CD4-positive, alpha-beta T cell treated with Interleukin-15 for 1 hour (primary cell): ENCODE measurements around the gene STK31.
"Not testable (repeated sequence)": the region's sequence is repeated elsewhere in the genome, so short reads cannot be mapped to it uniquely, and the experiment has no call there.

Experiments
- DNase-seq: peaks from one replicate; pipeline ENCODE4 v3.0.0-alpha.2; 2020

Gene STK31

DNA sequence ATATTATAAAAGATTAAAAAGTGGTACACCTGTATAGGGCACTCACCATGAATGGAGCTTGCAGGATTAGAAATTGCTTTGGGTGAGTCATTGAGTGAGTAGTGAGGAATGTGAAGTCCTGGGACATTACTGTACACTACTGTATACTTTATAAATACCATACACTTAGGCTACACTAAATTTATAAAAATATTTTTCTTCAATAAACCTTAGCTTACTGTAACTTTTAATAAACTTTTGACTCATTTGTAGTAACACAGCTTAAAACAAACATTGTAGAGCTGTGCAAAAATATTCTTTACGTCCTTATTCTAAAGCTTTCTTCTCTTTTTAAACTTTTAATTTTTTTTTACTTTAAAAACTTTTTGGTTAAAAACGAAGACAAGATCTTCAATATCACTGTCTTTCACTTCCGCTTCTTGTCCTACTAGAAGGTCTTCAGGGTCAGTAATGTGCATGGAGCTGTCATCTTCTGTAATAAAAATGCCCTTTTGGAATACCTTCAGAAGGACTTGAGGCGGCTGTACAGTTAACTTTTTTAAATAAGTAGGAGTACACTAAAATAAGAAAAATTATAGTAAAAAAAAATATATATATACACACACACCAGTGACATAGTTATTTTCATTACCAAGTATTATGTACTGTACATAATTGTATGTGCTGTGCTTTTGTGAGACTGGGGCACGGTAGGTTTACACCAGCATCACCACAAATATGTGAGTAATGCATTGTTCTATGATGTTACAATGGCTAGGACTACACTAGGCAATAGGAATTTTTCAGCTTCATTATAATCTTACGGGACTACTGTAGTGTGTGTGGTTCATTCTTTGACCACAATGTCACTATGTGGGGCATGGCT lies 3.5 kb downstream of the STK31 start:
- no peak for DNase-seq

DNA sequence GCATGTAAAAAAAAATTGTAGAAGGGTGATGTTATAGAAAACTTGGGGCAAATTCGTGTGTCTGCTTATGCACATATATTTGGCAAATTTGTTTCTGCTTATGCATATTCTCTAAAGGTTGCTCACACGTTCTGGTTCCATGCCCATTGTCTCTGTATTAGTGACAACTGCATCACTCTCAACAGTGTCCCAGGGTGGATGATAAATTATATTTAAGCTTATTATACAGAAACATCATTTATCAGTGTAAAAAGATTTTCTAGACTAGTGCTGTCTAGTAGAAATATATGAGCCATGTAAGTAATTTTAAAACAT lies 4.1 kb downstream of the STK31 start:
- no peak for DNase-seq

DNA sequence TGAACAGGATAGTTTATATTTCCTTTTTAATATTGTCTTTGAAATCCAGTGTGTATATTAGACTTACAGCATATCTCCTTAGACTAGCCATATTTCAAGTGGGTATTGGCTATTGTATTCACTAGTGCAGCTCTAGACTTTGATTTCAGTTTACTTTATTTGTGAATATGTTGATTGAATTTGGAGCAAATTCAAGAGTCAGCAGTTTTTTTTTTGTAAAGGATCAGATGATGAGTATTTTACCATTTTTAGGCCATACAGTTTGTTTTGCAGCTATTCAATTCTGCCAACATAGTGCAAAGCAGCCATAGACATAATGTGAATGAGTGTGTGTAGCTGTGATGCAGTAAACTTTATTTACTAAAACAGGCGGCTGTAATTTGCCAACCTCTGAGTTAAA lies 4.6 kb downstream of the STK31 start:
- no peak for DNase-seq

DNA sequence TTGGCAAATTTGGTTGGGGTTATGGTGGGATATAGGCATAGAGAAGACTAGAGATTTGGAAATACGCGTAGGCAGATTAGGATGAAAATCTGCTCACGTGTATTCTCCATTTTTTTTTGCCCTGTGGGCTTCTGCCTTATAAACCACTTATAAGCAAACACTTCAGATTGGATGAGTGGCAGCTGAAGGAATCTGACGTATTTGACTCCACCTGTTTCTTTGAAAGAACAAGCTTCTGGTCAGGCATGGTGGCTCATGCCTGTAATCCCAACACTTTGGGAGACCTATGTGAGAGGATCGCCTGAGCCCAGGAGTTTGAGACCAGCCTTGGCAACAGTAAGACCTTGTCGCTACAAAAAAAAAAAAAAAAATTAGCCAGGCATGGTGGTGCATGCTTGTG lies 5.1 kb downstream of the STK31 start:
- DNase-seq = no peak

DNA sequence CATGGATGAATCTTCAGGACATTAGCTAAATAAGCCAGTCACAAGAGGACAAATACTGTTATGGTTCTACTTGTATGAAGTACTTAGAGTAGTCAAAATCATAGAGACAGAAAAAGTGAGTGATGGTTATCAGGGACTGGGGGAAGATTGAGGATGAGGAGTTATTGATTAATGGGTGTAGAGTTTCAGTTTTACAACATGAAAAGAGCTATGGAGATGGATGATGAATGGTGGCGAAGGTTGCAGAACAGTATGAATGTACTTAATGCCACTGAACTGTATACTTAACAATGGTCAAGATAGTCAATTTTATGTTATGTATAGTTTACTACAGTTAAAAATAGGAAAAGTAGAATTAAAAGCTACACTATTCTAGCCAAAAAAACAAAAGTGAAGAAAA lies 7.8 kb downstream of the STK31 start:
- no peak for DNase-seq

DNA sequence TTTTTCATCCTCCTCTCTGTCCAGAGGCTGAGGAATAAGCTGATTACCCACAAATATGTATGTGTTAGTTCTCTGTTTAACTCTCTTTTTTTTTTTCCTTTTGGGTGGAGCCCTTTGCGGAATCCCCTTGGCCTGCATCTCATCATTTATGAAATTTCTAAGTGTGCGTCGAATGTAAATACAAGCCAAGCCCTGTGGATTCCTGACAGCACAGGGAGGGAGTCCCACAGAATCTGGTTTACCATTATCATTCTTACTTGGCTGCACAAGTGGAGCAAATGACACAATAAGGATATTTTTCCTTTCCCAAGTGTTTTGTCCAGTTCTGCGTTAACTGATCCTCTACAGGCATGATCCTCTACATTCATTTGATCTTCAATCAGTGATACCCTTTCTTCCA lies 11.4 kb downstream of the STK31 start:
- no peak for DNase-seq

DNA sequence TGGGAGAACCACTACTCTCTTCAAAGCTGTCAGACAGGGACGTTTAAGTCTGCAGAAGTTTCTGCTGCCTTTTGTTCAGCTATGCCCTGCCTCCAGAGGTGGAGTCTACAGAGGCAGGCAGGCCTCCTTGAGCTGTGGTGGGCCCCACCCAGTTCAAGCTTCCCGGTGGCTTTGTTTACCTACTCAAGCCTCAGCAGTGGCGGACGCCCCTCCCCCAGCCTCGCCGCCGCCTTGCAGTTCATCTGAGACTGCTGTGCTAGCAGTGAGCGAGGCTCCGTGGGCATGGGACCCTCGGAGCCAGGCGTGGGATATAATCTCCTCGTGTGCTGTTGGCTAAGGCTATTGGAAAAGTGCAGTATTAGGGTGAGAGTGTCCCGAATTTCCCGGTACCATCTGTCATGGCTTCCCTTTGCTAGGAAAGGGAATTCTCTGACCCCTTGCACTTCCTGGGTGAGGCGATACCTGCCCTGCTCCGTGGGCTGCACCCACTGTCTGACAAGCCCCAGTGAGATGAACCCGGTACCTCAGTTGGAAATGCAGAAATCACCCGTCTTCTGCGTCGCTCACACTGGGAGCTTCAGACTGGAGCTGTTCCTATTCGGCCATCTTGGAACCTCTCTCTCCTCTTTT lies 12.7 kb downstream of the STK31 start:
- not testable (repeated sequence) for DNase-seq

DNA sequence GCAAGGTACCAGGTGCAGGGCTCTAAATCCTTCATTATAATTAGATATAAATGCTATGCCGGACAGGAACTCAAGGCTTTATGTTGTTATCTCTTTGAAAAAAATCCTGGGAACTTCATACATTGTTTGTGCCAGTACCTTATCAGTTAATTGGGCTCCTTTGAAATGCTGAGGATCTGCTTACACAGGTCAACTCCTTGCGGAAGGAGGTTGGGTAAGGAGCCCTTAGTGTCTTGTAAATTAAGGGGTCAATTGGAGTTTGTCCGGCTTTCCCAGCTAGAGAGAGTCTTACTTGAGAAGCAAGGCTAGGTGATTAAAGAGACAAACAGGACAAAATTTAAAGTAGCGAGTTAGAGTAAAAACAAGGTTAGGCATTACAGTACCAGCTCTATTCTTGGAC lies 14.1 kb downstream of the STK31 start:
- DNase-seq = not testable (repeated sequence)

DNA sequence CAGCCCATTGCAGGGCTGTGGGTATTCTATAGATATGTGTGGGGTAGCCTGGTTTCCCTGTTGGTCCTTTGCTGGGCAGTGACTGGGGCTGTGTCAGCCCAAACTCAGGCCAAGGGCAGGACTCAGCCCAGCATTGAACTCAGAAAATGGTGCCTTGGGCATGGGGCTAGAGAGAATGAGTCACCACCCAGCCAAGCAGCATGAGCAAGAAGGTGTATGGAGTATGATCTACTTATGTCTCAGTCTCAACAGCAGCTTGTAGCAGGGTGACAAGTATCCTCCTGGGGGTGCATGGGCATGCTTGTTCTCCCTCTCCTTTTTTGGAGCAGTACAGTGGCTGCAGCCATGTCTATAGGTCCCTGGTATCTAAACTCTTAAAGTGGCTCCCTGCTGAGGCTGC lies 32.0 kb downstream of the STK31 start:
- DNase-seq = no peak

DNA sequence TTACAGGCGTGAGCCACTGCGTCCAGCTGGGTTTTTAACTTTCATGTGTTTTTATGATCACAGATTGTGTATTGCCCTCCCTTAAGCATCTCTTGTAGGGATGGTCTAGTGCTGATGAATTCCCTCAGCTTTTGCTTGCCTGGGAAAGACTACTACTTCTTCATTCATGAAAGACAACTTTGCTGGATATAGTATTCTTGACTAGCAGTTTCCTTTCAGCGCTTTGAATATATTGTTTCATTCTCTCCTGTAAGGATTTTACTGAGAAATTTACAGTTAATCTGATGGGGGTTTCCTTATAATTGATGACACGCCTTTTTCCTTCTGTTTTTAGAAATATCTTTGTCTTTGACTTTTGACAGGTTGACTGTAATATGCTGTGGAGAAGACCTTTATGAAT lies 33.2 kb downstream of the STK31 start:
- no peak for DNase-seq

DNA sequence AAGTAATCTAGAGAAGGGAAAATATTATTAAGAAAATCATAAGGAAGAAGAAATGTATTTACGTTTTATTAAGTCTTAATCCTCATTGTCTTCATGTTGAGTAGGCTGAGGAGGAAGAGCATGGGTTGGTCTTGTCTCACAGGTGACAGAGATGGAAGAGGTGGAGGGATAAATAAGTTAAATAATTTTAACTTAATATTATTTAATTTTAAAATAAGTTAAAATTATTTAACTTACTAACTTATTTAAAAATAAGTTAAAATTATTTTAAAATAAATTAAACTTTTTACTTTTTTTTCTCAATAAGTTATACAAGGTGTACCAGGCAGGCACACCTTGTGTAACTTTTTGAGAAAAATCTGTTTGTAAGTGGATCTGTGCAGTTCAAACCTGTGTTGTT lies 36.6 kb downstream of the STK31 start:
- no peak for DNase-seq

DNA sequence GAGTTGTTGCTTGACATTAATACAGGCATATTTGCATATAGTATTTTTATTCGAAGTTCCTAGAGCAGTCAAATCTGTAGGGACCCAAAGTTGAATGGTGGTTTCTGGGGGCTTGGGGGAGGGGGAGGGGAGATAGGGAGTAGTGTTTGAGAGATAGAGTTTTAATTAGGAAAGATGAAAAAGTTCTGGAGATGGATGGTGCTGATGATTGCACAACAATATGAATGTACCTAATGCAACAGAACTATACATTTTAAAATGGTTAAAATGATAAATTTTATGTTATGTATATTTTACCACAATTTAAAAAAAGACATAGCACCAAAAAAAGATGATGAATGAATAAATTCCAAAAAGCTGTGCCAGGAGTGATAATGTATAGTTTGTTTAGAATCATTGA lies 41.8 kb downstream of the STK31 start:
- no peak for DNase-seq

DNA sequence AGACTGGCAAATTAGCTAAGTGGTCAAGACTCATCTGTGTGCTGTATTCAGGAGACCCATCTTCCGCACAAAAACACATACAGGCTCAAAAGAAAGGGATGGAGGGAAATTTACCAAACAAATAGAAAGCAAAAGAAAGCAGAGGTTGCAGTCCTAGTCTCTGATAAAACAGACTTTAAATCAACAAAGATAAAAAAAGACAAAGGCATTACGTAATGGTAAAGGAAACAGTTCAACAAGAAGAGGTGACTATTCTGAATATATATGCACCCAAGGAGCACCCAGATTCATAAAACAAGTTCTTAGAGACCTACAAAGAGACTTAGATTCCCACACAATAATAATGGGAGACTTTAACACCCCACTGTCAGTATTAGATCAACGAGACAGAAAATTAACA lies 48.8 kb downstream of the STK31 start:
- not testable (repeated sequence) for DNase-seq

DNA sequence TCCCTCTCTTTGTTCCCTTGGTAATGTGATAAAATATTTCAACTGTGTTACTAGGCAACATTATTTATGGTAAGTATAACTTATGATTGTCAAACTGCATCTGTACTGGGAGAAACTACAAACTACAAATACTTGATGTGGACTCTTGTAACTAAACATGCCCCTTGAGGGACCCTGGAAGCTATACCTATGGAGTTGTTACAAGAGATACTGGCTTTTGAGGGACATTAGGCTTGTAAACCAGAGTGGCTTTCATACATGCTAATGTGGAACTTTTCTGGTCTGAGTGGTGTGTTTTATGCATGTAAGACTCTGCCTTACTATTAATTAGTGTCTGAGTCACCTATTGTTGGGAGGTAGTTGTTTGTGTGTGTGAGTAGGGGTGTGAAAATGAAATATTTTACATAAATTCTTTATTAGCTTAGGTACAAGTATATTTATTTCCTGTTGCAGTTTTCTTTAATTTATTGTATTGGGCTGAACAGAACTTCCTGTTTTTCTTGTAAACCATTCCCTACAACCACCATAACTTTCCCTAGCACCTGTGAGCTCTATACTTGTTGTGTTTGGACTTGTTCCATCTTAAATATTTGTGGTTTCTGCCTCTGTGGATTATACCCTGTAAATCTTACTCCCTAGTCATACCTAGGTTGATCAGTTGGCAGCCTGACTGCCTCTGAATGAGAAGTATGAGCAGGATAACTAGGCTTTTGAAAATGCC lies 49.8 kb downstream of the STK31 start:
- DNase-seq = no peak

DNA sequence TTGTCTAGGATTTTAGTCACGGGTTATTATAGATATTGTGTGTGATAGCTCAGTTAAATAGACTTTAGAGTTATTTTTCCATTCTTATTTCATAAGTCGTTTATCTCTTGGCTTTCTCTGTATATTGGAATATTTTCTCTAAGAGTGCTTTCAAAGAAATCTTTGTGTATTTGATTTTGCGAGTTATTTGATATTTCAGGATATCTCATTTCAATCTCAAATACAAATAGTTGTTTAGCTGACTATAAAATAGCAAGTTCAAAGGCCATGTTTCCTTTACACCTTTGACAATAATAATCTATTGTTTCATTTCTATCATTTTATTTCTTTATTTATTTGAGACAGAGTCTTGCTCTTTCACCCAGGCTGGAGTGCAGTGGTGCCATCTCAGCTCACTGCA lies 55.9 kb downstream of the STK31 start:
- DNase-seq = no peak

DNA sequence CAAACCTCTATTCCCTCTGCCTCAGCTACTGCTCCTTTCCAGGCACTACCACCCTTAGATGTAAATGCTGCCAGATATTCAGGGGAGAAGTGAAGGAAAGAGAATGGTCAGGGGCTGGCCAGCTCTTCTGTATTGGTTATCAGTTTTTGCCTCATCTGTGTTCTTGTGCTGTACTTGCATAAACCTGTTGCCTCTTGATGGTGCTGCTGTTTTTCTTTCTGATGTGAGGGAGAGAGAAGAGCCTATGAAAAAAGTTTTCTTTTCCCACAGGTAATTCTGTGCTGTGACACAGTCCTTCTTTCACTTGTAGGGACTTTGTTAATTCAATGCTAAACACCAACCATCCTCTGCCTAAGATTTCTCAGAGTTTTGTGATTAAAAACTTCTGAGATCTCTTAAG lies 57.5 kb downstream of the STK31 start:
- DNase-seq = no peak

DNA sequence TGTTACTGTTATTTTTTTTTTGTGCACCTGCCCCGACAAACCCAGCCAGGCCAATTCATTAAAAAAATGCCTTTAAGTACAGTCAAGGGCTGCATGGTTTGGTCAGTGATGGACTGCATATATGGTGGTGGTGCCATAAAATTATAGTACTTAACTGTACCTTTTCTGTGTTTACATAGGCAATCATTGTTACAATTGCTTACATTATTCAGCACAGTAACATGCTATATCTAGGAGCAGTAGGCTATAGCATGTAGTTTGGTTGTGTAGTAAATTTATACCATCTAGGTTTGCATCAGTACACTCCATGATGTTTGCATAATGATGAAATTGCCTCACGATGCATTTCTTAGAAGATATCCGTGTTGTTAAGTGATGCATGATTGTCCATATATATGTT lies 58.0 kb downstream of the STK31 start:
- DNase-seq = no peak

DNA sequence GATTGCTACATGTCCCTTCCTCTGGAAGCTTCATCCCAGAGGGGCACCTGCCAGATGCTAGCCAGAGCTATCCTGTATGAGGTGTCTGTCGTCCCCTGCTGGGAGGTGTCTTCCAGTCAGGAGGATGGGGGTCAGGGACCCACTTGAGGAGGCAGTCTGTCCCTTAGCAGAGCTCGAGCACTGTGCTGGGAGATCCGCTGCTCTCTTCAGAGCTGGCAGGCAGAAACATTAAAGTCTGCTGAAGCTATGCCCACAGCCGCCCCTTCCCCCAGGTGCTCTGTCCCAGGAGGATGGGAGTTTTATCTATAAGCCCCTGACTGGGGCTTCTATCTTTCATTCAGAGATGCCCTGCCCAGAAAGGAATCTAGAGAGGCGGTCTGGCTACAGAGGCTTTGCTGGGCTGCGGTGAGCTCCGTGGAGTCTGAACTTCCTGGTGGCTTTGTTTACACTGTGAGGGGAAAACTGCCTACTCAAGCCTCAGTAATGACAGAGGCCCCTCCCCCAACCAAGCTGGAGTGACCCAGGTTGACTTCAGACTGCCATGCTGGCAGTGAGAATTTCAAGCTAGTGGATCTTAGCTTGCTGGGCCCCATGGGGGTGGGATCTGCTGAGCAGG lies 69.3 kb downstream of the STK31 start:
- not testable (repeated sequence) for DNase-seq

DNA sequence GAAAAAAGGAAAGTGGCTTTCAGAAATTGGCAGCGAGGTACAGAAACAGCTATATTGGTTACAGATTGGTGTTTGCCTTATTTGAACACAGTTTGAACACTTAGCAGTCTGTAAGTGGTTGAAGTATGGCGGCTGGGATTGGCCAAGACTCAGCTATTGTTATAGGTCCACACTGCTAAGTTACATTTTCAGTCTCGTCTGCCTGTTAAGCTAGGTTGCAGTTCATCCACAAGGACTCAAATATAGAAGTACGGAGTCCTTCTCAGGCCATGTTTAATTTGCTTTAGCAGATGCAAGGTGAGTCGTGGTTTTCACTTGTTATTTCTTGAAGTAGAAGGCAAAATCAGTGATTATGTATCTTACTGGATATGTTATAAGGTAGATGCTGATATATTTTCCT lies 73.1 kb downstream of the STK31 start:
- DNase-seq = no peak

DNA sequence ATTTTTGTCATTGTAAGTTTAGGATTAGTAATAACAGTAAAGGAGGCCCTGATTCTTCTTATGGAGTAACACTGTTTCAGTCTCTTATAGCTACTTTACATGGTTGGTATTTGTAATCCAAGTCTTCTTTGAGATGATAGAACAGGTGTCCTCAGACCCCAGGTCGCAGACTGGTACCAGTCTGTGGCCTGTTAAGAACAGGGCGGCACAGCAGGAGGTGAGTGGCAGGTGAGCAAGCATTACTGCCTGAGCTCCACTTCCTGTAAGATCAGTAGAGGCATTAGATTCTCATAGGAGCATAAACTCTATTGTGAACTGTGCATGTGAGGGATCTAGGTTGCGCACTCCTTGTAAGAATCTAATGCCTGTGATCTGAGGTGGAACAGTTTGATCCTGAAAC lies 77.3 kb downstream of the STK31 start:
- DNase-seq = no peak

DNA sequence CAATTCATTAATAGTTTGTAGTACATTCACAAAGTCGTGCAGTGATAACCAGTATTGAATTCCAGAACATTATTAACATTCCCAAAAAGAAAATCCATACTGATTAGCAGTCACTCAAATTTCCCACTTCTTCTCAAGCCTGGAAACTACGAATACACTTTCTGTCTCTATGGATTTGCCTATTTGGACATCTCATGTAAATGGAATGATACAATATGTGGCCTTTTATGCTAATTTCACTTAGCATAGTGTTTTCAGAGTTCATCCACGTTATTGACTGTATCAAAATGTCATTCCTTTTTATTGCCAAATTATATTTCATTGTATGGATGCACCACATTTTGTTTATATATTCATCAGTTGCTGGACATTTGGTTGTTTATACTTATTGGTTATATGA lies 78.8 kb downstream of the STK31 start:
- no peak for DNase-seq

DNA sequence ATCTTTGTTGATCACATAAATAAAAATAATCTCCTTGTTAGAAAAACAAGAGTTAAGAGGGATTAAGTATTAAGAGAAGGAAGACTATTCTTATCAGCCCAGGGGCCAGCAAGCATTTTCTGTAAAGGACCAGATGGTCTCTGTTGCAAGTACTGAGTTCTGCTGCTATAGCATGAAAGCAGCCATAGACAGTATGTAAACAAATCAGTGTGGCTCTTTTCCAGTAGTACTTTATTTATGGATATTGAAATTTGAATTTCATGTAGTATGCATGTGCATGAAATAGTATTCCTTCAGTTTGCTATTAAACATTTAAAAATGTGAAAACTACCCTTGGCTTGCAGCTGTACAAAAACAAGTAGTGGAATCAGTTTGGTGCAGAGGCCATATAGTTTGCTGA lies 81.7 kb downstream of the STK31 start:
- no peak for DNase-seq

DNA sequence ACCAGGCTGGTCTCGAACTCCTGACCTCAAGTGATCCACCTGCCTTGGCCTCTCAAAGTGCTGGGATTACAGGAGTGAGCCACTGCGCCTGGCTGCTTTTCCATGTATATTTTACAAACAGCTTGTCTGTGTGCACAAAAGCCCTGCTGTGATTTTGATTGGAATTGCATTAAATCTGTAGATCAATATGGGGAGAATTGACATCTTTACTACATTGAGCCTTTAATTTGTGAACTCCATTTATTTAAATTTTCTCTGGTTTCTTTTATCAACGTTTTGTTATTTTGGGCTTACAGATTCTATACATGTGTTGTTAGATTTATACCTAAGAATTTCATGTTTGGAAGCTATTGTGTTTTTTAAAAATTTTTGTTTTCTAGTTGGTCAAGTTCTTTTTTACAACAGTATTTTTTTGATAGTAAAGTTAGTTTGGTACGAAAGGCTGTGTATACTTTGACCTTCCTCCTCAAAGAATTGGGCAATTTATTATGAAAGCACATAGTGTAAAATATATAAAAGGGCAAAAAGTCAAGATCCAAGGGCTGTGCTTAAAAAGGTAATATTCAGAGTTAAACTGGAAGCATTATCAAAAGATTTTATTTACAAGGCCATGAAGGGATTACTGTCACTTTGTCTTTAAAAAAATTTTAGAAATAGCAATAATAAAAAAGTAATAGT lies 92.8 kb downstream of the STK31 start:
- DNase-seq = no peak
